Tibial artery (tissue), 4 donors: ENCODE measurements around the gene ZNF385D.

Experiments used
- DNase-seq, 2 donors: peaks; one replicate each; pipeline ENCODE4 v3.0.0-alpha.2; 2019
- H3K27ac ChIP-seq, 2 donors: fragments of 200-600 bp; sonication (generic) in 1 of 2; 1 replicate in 1 of 2; 2 replicates in 1 of 2; pipeline ENCODE4 v1.5.1; 2018 to 2019; ENCODE audit warnings: mild to moderate bottlenecking in 1 of 2
- H3K27me3 ChIP-seq, 2 donors: fragments of 200-600 bp; sonication (generic) in 1 of 2; one replicate each; pipeline versions ENCODE4 v1.5.1 to v1.6.0; 2016 to 2019
- H3K36me3 ChIP-seq, 3 donors: fragments of 200-600 bp; sonication (generic) in 2 of 3; one replicate each; pipeline ENCODE4 v1.5.1; 2016 to 2019; ENCODE audit warnings: mild to moderate bottlenecking in 2 of 3
- H3K4me1 ChIP-seq, 4 donors: fragments of 200-600 bp; sonication (generic) in 2 of 4; 1 replicate in 3 of 4; 2 replicates in 1 of 4; pipeline ENCODE4 v1.5.1; 2016 to 2019
- H3K4me3 ChIP-seq, 2 donors: fragments of 200-600 bp; sonication (generic) in 1 of 2; 1 replicate in 1 of 2; 2 replicates in 1 of 2; pipeline ENCODE4 v1.5.1; 2018 to 2019; ENCODE audit warnings: mild to moderate bottlenecking in 2 of 2
- H3K9me3 ChIP-seq, 3 donors: fragments of 200-600 bp; sonication (generic) in 1 of 3; one replicate each; pipeline ENCODE4 v1.5.1; 2016 to 2019
- CTCF ChIP-seq, 2 experiments: fragments of 200-600 bp in 1 of 2; fragments of 450-650 bp in 1 of 2; IDR thresholded peaks; one replicate each; pipeline ENCODE4 v1.5.1; 2017 to 2019; ENCODE audit warnings: antibody characterized with exemption in 2 of 2, mild to moderate bottlenecking in 1 of 2, moderate library complexity in 1 of 2
- intact Hi-C: fragments of 100-400 bp; cut with DNase I; formaldehyde crosslinking; loops from one replicate; pipeline ENCODE4 v1.15.0; 2023; ENCODE audit warnings: low total_unique reads

ZNF385D gene

GRCh38 chr3:21464746-21465145 lies 286.3 kb downstream of the ZNF385D start:
- intact Hi-C loops: no loop called here
- H3K4me1 ChIP-seq: peaks cover 0 to 3% (median 0%) of the 10 kb centered on the region in 4 donors

GRCh38 chr3:21463319-21463718 lies 287.7 kb downstream of the ZNF385D start:
- Histone ChIP-seq H3K36me3 (no peaks in the 10 kb centered on the region), H3K9me3 (no peaks in the 10 kb centered on the region), H3K4me1 (peaks cover 0 to 3% (median 0%) of the 10 kb centered on the region in 4 donors), H3K27me3 (no peaks in the 10 kb centered on the region), H3K27ac (no peak overlapping the region), H3K4me3 (no peak overlapping the region)
- intact Hi-C loops: no loop called here
- no peak for TF ChIP-seq CTCF (IDR thresholded peaks at IDR 0.05)
- DNase-seq: no peak

More at GRCh38 chr3:21464746-21465145, 286.3 kb downstream of the ZNF385D start:
- Histone ChIP-seq H3K4me3 (no peak overlapping the region), H3K36me3 (no peaks in the 10 kb centered on the region), H3K27ac (no peak overlapping the region), H3K9me3 (no peaks in the 10 kb centered on the region), H3K27me3 (no peaks in the 10 kb centered on the region)
- TF ChIP-seq CTCF (IDR thresholded peaks at IDR 0.05): no peak
- DNase-seq: no peak

GRCh38 chr3:21462141-21462540 lies 288.9 kb downstream of the ZNF385D start:
- no peak for TF ChIP-seq CTCF (IDR thresholded peaks at IDR 0.05)
- DNase-seq: no peak
- H3K27me3 ChIP-seq: no peaks in the 10 kb centered on the region
- no peak overlapping the region for H3K27ac ChIP-seq
- H3K4me1 ChIP-seq: peaks cover 0 to 3% (median 0%) of the 10 kb centered on the region in 4 donors
- H3K9me3 ChIP-seq: peaks cover 0 to 4% (median 0%) of the 10 kb centered on the region in 3 donors
- H3K36me3 ChIP-seq: no peaks in the 10 kb centered on the region
- intact Hi-C loops: no loop called here
- H3K4me3 ChIP-seq: no peak overlapping the region

- TF ChIP-seq CTCF (IDR thresholded peaks at IDR 0.05): no peak
- intact Hi-C loops: no loop called here
Measured at GRCh38 chr3:21457084-21457483, 293.9 kb downstream of the ZNF385D start.

GRCh38 chr3:21449738-21450137 lies 301.3 kb downstream of the ZNF385D start:
- Histone ChIP-seq H3K36me3 (no peaks in the 10 kb centered on the region), H3K27ac (no peak overlapping the region), H3K4me3 (no peak overlapping the region), H3K27me3 (no peaks in the 10 kb centered on the region), H3K9me3 (no peaks in the 10 kb centered on the region), H3K4me1 (peaks cover 0 to 31% (median 4%) of the 10 kb centered on the region in 4 donors)
- intact Hi-C loops: no loop called here
- no peak for TF ChIP-seq CTCF (IDR thresholded peaks at IDR 0.05)
- DNase-seq: no peak

More at GRCh38 chr3:21457084-21457483, 293.9 kb downstream of the ZNF385D start:
- no peaks in the 10 kb centered on the region for H3K36me3 ChIP-seq
- DNase-seq: no peak
- H3K27ac ChIP-seq: no peak overlapping the region
- H3K4me3 ChIP-seq: no peak overlapping the region
- no peaks in the 10 kb centered on the region for H3K27me3 ChIP-seq
- H3K4me1 ChIP-seq: no peaks in the 10 kb centered on the region
- peaks cover 0 to 4% (median 0%) of the 10 kb centered on the region in 3 donors for H3K9me3 ChIP-seq
